HG02852 (cell line): Measurements from ENCODE around the gene MRPL28.
"Not testable (repeated sequence)": the region's sequence is repeated elsewhere in the genome, so short reads cannot be mapped to it uniquely, and the experiment has no call there.

Experiments
- ATAC-seq: cut with Tn5 transposase; IDR thresholded peaks from one replicate; pipeline ENCODE4 v1.9.1; 2021; ENCODE audit warnings: mild to moderate bottlenecking, moderate library complexity; ENCODE audit not compliant: unreplicated experiment

The MRPL28 gene

GRCh38 chr16:370443-370842, at the start of gene MRPL28:
TSS of gene MRPL28 (minus strand) at chr16:370538. CDS start at chr16:370218, 320 bp downstream.
- peak; percentile 88 for ATAC-seq

GRCh38 chr16:415170-415498, 44.8 kb upstream of the MRPL28 start:
- ATAC-seq: not testable (repeated sequence)

- no peak for ATAC-seq
These were observed 44.2 kb upstream of the MRPL28 start for GRCh38 chr16:414395-415169.

- no peak for ATAC-seq
These were observed 41.4 kb upstream of the MRPL28 start for GRCh38 chr16:411576-412265.

GRCh38 chr16:410516-411178, 40.3 kb upstream of the MRPL28 start:
- ATAC-seq: no peak

- ATAC-seq: no peak
These were observed 36.9 kb upstream of the MRPL28 start for GRCh38 chr16:407253-407652.

- ATAC-seq: no peak
These were observed 35.5 kb upstream of the MRPL28 start for GRCh38 chr16:405548-406506.

- no peak for ATAC-seq
These were observed 34.7 kb upstream of the MRPL28 start for GRCh38 chr16:404971-405486.

GRCh38 chr16:401468-402348, 31.4 kb upstream of the MRPL28 start, which contains the start of gene DECR2:
TSS of gene DECR2 (plus strand) at chr16:401885. CDS start at chr16:401964, 79 bp downstream.
- ATAC-seq: peak; percentile 55

GRCh38 chr16:400061-400591, 29.8 kb upstream of the MRPL28 start:
- ATAC-seq: no peak

- no peak for ATAC-seq
These were observed 29.1 kb upstream of the MRPL28 start for GRCh38 chr16:399340-400019.

- ATAC-seq: no peak
These were observed 28.4 kb upstream of the MRPL28 start for GRCh38 chr16:398561-399339.

GRCh38 chr16:397736-398332, 27.5 kb upstream of the MRPL28 start:
- ATAC-seq: no peak

- ATAC-seq: no peak
These were observed 26.9 kb upstream of the MRPL28 start, which contains the start of gene NME4 for GRCh38 chr16:397135-397661. TSS of gene NME4 (plus strand) at chr16:397199. CDS start at chr16:397223, 24 bp downstream.

- ATAC-seq: no peak
These were observed 26.3 kb upstream of the MRPL28 start for GRCh38 chr16:396605-397004.

- ATAC-seq: no peak
These were observed 25.9 kb upstream of the MRPL28 start for GRCh38 chr16:396199-396598.

- ATAC-seq: no peak
These were observed 22.2 kb upstream of the MRPL28 start for GRCh38 chr16:392450-393030.
